A549 (cell line): ENCODE measurements around the gene NKD1. TPM values are rescaled to one million over a fixed set of nuclear protein-coding genes. Genes with fewer than 3 reads are reported as not detected.

Experiments
- ATAC-seq, 2 experiments: fragments of 200-7000 bp in 1 of 2; fragments of >200 bp in 1 of 2; cut with Nextera tagmentation in 1 of 2; cut with Tn5 transposase in 1 of 2; 3 replicates each; pipeline versions ENCODE4 v1.8.0 to v1.9.1; 2018 to 2020; ENCODE audit warnings: mild to moderate bottlenecking in 1 of 2, moderate library complexity in 1 of 2
- CTCF ChIA-PET: fragments of 300-600 bp; sonication (Branson Sonifier 250); formaldehyde crosslinking; extraction: SDS; loops from one replicate; lab custom pipeline; 2021; ENCODE audit warnings: antibody characterized with exemption, inconsistent platforms; lab: Yijun Ruan, JAX
- POLR2A ChIA-PET: fragments of 350-600 bp; formaldehyde crosslinking; extraction: SDS; loops from one replicate; lab custom pipeline; 2021; ENCODE audit warnings: antibody characterized with exemption, inconsistent platforms; lab: Yijun Ruan, JAX
- DNase-seq, 2 experiments: peaks; one replicate each; pipeline versions ENCODE4 v3.0.0 to v3.0.0-alpha.2; 2011 to 2016; ENCODE audit warnings: low read depth in 1 of 2, low spot score in 1 of 2
- FAIRE-seq: peaks from 2 replicates; lab custom pipeline; 2011; peaks lifted over from hg19 to GRCh38; lab: Jason Lieb, UNC
- H3K27ac ChIP-seq, 2 experiments: fragments of >200 bp; sonication (Bioruptor Twin); formaldehyde crosslinking; 3 replicates each; pipeline ENCODE4 v1.5.1; 2016 to 2017
- H3K4me1 ChIP-seq: fragments of >200 bp; sonication (Bioruptor Twin); formaldehyde crosslinking; 3 replicates; pipeline ENCODE4 v1.6.1; 2016
- H3K4me2 ChIP-seq: fragments of >200 bp; sonication (Bioruptor Twin); formaldehyde crosslinking; 3 replicates; pipeline ENCODE4 v1.6.1; 2016
- H3K4me3 ChIP-seq: fragments of >200 bp; sonication (Bioruptor Twin); formaldehyde crosslinking; 3 replicates; pipeline ENCODE4 v1.5.1; 2016
- H3K9me3 ChIP-seq: fragments of >200 bp; sonication (Bioruptor Twin); formaldehyde crosslinking; 3 replicates; pipeline ENCODE4 v1.6.1; 2016
- CBX2 ChIP-seq: fragments of 200-600 bp; sonication (generic); IDR thresholded peaks from 2 replicates; pipeline ENCODE4 v1.6.1; 2016; ENCODE audit warnings: low read depth, mild to moderate bottlenecking, borderline replicate concordance
- CHD2 ChIP-seq: fragments of 150-350 bp; IDR thresholded peaks from 2 replicates; pipeline ENCODE4 v1.6.1; 2014; ENCODE audit warnings: low read length; ENCODE audit not compliant: partially characterized antibody
- CHD4 ChIP-seq: fragments of 200-600 bp; sonication (generic); IDR thresholded peaks from 2 replicates; pipeline ENCODE4 v1.6.1; 2016; ENCODE audit warnings: antibody characterized with exemption, mild to moderate bottlenecking, borderline replicate concordance
- EHF ChIP-seq: fragments of 250-450 bp; sonication (Bioruptor Pico); IDR thresholded peaks from 2 replicates; pipeline ENCODE4 v1.5.0; 2020; ENCODE audit warnings: mild to moderate bottlenecking
- EP300 ChIP-seq, 2 experiments: fragments of >200 bp; sonication (Bioruptor Twin); formaldehyde crosslinking; IDR thresholded peaks; 2 replicates in 1 of 2; 3 replicates in 1 of 2; pipeline ENCODE4 v1.6.1; 2016 to 2017
- FOSB ChIP-seq: fragments of 250-450 bp; sonication (Bioruptor Pico); IDR thresholded peaks from 2 replicates; pipeline ENCODE4 v1.5.0; 2020; ENCODE audit warnings: mild to moderate bottlenecking, moderate library complexity
- FOSL2 ChIP-seq, 2 experiments: fragments of 450-650 bp in 1 of 2; fragments of >200 bp in 1 of 2; sonication (Bioruptor Twin) in 1 of 2; formaldehyde crosslinking; IDR thresholded peaks; 2 replicates each; pipeline versions ENCODE4 v1.5.0 to v1.6.1; 2016 to 2020; ENCODE audit warnings: mild to moderate bottlenecking in 1 of 2, moderate library complexity in 1 of 2
- FOXS1 ChIP-seq: fragments of 250-450 bp; sonication (Bioruptor Pico); IDR thresholded peaks from 2 replicates; pipeline ENCODE4 v1.5.0; 2020; ENCODE audit warnings: mild to moderate bottlenecking, moderate library complexity
- HOXA7 ChIP-seq: fragments of 250-450 bp; sonication (Bioruptor Pico); IDR thresholded peaks from 2 replicates; pipeline ENCODE4 v1.5.0; 2020; ENCODE audit warnings: mild to moderate bottlenecking, moderate library complexity
- JUNB ChIP-seq: fragments of >200 bp; sonication (Bioruptor Twin); formaldehyde crosslinking; IDR thresholded peaks from 2 replicates; pipeline ENCODE4 v1.6.1; 2016
- KDM5A ChIP-seq: fragments of 200-600 bp; sonication (generic); IDR thresholded peaks from 2 replicates; pipeline ENCODE4 v1.6.1; 2016; ENCODE audit warnings: antibody characterized with exemption, mild to moderate bottlenecking
- MAZ ChIP-seq: fragments of 150-350 bp; IDR thresholded peaks from 2 replicates; pipeline ENCODE4 v1.6.1; 2014; ENCODE audit warnings: antibody characterized with exemption, low read depth, low read length, borderline replicate concordance
- MYC ChIP-seq: IDR thresholded peaks from 2 replicates; pipeline ENCODE4 v1.6.1; 2012; ENCODE audit warnings: mild to moderate bottlenecking, inconsistent platforms, low read length, improper control_type of control experiment, borderline replicate concordance
- RARB ChIP-seq: fragments of 250-450 bp; sonication (Bioruptor Pico); IDR thresholded peaks from 2 replicates; pipeline ENCODE4 v1.8.0; 2021; ENCODE audit warnings: mild to moderate bottlenecking, moderate library complexity
- RFX5 ChIP-seq: fragments of 450-650 bp; IDR thresholded peaks from 2 replicates; pipeline ENCODE4 v1.7.1; 2014; ENCODE audit warnings: antibody characterized with exemption, mild to moderate bottlenecking, moderate library complexity
- SMC3 ChIP-seq: fragments of >200 bp; sonication (Bioruptor Twin); formaldehyde crosslinking; IDR thresholded peaks from 3 replicates; pipeline ENCODE4 v1.6.1; 2018; ENCODE audit warnings: inconsistent platforms
- SREBF2 ChIP-seq: fragments of 450-650 bp; IDR thresholded peaks from 2 replicates; pipeline ENCODE4 v1.6.1; 2014; ENCODE audit warnings: mild to moderate bottlenecking, moderate library complexity
- TFCP2L1 ChIP-seq: fragments of 250-450 bp; sonication (Bioruptor Pico); IDR thresholded peaks from 2 replicates; pipeline ENCODE4 v1.5.0; 2021; ENCODE audit warnings: mild to moderate bottlenecking
- ZFP36 ChIP-seq: fragments of 450-650 bp; IDR thresholded peaks from 2 replicates; pipeline ENCODE4 v1.6.1; 2014; ENCODE audit warnings: borderline replicate concordance; ENCODE audit not compliant: partially characterized antibody
- ZNF302 ChIP-seq: fragments of 250-450 bp; sonication (Bioruptor Pico); IDR thresholded peaks from 2 replicates; pipeline ENCODE4 v1.9.0; 2021; ENCODE audit warnings: inconsistent platforms, mild to moderate bottlenecking, moderate library complexity
- WGBS: methylation state at CpG from one replicate; pipeline ENCODE4 v1.1.6; 2017; ENCODE audit errors: missing lambda C conversion rate; 5-methylcytosine and 5-hydroxymethylcytosine counted together
- polyA plus RNA-seq, 4 experiments: library from polyadenylated mRNA; depleted of rRNA in 3 of 4; stranded (reverse); fragments of >200 nt; fragmentation: RNase III in 1 of 4; extraction: RNeasy Plus Mini Kit Qiagen cat#74134 plus additional on column Dnase treatment in 1 of 4; gene quantifications; 2 replicates in 3 of 4; 3 replicates in 1 of 4; pipeline ENCODE4 v1.2.3, GENCODE V29; 2011 to 2017
- TF ChIP-seq, protein P1 (sequence below): fragments of 200-600 bp; sonication (generic); IDR thresholded peaks from 2 replicates; pipeline ENCODE4 v1.6.1; 2016; ENCODE audit warnings: antibody characterized with exemption, mild to moderate bottlenecking, moderate library complexity
- TF ChIP-seq, protein P2 (sequence below): fragments of >200 bp; sonication (Bioruptor Twin); formaldehyde crosslinking; IDR thresholded peaks from 3 replicates; pipeline ENCODE4 v1.6.1; 2016
- TF ChIP-seq, protein P3 (sequence below): fragments of 450-650 bp; IDR thresholded peaks from 2 replicates; pipeline ENCODE4 v1.6.1; 2014; ENCODE audit warnings: antibody characterized with exemption
- TF ChIP-seq, protein P4 (sequence below): fragments of 150-350 bp; IDR thresholded peaks from 2 replicates; pipeline ENCODE4 v1.6.1; 2014; ENCODE audit warnings: low read depth, mild to moderate bottlenecking, low read length
- TF ChIP-seq, protein P5 (sequence below): fragments of 250-450 bp; sonication (Bioruptor Pico); IDR thresholded peaks from 2 replicates; pipeline ENCODE4 v1.5.0; 2020; ENCODE audit warnings: low read depth, mild to moderate bottlenecking, moderate library complexity

NKD1 gene
- polyA plus RNA-seq, 2 of the 4 experiments (the other 2 are of a cell fraction) = 0.10 to 0.19 TPM

DNA sequence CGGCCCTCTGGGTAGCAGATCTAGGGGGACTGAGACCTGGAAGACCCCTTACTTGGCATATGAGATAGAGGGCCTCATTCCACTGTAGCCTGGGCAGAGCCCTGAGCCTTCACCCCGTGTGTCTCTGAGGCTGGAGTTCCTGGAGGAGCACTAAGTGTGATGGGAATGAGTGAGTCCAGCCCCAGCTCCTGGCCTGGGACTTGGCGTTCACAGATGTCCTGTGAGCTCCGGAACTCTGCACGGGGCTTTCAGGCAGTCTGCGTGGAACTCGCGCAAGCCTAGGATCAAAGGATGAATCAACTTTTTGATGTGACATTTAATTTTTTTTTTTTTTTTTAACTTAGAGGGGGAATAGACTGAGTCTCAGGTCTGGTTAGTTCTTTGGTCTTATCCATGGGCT is 1.8 kb downstream of the NKD1 start (continued):
- TF ChIP-seq, protein P1, sequence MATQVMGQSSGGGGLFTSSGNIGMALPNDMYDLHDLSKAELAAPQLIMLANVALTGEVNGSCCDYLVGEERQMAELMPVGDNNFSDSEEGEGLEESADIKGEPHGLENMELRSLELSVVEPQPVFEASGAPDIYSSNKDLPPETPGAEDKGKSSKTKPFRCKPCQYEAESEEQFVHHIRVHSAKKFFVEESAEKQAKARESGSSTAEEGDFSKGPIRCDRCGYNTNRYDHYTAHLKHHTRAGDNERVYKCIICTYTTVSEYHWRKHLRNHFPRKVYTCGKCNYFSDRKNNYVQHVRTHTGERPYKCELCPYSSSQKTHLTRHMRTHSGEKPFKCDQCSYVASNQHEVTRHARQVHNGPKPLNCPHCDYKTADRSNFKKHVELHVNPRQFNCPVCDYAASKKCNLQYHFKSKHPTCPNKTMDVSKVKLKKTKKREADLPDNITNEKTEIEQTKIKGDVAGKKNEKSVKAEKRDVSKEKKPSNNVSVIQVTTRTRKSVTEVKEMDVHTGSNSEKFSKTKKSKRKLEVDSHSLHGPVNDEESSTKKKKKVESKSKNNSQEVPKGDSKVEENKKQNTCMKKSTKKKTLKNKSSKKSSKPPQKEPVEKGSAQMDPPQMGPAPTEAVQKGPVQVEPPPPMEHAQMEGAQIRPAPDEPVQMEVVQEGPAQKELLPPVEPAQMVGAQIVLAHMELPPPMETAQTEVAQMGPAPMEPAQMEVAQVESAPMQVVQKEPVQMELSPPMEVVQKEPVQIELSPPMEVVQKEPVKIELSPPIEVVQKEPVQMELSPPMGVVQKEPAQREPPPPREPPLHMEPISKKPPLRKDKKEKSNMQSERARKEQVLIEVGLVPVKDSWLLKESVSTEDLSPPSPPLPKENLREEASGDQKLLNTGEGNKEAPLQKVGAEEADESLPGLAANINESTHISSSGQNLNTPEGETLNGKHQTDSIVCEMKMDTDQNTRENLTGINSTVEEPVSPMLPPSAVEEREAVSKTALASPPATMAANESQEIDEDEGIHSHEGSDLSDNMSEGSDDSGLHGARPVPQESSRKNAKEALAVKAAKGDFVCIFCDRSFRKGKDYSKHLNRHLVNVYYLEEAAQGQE = no peak
- TF ChIP-seq, all 56 proteins: peak for 0

DNA sequence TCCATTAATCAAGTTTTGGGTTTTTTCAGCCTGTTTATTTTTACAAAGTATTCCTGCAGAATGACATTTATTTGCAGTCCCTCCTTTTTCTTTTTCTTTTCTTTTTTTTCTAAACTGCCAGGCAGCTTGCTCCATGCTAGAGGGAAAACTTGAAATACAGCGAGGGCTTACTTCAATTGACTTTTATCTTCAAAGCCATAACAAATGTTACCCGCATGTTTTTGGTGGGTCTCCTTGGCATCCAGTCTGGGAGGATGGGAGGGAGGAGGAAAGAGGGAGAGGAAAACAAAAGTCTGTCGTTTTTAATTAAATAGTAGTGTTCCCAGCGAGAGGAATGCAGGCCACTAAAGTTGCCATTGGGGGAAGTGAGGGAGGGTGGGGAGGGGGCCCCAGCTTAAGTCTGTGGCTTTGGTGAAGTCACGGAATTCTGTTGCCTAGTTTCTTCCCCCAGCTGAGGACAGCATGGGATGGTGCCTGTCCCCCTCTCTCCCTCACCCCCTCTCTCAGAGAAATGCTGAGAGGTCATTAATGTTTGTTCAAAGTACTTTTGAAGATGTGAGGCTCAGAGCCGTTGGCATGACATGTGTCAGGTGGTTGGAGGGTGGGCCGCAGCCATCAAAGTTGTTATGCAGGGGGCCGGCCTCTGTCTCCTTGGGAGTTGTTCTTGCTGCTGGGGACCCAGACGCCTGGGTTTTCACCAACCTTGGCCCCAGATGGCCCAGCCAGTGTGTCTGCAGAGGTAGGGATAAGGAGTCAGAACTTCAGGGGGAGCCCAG is 2.9 kb downstream of the NKD1 start:
- H3K4me1 ChIP-seq = peaks cover 4% of the 10 kb centered on the region; the same call in 1 of the 3 replicates
- H3K27ac ChIP-seq = no peak overlapping the region
- no peak for DNase-seq
- POLR2A ChIA-PET = no interaction called here
- H3K4me3 ChIP-seq = no peak overlapping the region
- no peak overlapping the region for H3K4me2 ChIP-seq
- 46% methylated on average over 9 of the region's 9 CpGs for WGBS
- FAIRE-seq = no peak
- CTCF ChIA-PET = no interaction called here
- H3K9me3 ChIP-seq = no peaks in the 10 kb centered on the region
- TF ChIP-seq JUNB (no peak), TFCP2L1 (no peak), HOXA7 (no peak), KDM5A (no peak), FOSB (no peak), SMC3 (no peak), CHD4 (no peak), CHD2 (no peak), SREBF2 (no peak)
- TF ChIP-seq, protein P2, sequence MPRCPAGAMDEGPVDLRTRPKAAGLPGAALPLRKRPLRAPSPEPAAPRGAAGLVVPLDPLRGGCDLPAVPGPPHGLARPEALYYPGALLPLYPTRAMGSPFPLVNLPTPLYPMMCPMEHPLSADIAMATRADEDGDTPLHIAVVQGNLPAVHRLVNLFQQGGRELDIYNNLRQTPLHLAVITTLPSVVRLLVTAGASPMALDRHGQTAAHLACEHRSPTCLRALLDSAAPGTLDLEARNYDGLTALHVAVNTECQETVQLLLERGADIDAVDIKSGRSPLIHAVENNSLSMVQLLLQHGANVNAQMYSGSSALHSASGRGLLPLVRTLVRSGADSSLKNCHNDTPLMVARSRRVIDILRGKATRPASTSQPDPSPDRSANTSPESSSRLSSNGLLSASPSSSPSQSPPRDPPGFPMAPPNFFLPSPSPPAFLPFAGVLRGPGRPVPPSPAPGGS = no peak
- TF ChIP-seq, protein P3, sequence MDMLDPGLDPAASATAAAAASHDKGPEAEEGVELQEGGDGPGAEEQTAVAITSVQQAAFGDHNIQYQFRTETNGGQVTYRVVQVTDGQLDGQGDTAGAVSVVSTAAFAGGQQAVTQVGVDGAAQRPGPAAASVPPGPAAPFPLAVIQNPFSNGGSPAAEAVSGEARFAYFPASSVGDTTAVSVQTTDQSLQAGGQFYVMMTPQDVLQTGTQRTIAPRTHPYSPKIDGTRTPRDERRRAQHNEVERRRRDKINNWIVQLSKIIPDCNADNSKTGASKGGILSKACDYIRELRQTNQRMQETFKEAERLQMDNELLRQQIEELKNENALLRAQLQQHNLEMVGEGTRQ = no peak
- TF ChIP-seq, protein P4, sequence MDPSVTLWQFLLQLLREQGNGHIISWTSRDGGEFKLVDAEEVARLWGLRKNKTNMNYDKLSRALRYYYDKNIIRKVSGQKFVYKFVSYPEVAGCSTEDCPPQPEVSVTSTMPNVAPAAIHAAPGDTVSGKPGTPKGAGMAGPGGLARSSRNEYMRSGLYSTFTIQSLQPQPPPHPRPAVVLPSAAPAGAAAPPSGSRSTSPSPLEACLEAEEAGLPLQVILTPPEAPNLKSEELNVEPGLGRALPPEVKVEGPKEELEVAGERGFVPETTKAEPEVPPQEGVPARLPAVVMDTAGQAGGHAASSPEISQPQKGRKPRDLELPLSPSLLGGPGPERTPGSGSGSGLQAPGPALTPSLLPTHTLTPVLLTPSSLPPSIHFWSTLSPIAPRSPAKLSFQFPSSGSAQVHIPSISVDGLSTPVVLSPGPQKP = no peak
- ATAC-seq = no peak

DNA sequence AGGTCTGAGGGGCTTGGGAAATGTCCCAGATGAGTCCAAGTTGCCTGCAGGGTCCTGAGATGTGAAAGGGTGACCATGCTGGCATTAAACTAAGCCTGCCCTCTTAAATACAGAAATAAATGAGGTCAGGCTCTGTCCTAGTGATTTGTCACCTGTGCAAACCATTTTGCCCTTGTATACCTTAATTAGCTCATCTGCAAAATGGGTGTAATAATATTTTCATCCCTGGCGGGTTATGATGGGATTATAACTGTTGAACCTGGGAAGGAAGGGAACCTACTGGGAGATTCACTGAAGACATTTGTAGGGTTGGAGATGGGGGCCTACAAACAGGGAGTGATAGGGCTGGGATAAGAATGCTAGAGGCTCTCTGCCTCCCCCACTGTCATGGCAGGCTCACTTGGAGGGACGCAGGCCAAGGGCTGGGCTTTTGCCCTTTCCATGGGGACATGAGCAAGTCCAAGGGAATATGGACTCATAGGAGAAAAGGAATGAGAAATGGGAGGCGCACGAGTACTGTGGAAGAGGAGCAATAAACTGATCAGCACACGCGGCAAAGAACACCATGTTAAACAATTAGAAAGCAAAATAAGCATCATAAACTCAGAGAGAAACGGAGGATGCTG is 4.4 kb downstream of the NKD1 start:
- H3K9me3 ChIP-seq = no peaks in the 10 kb centered on the region
- FAIRE-seq (no peak), DNase-seq (no peak), ATAC-seq (no peak)
- no peak overlapping the region for H3K4me3 ChIP-seq
- ChIA-PET CTCF (interaction anchor here (0.7 kb wide), 1 partner anchor 254 kb away, joined by 3 read pairs; no protein-coding TSS in a partner anchor), POLR2A (no interaction called here)
- H3K27ac ChIP-seq = no peak overlapping the region
- no peak overlapping the region for H3K4me2 ChIP-seq
- 63% methylated on average over 7 of the region's 7 CpGs for WGBS
- no peaks in the 10 kb centered on the region; the same call in 2 of the 3 replicates for H3K4me1 ChIP-seq
- TF ChIP-seq, protein P3 = no peak
- TF ChIP-seq ZNF302 (CRISPR knock-in tag) (no peak), SREBF2 (no peak), RFX5 (no peak), RARB (CRISPR knock-in tag) (no peak), MYC (no peak), CBX2 (no peak), EP300 (IDR thresholded peaks at IDR 0.05) (no peak), FOXS1 (CRISPR knock-in tag) (no peak), MAZ (no peak), EHF (CRISPR knock-in tag) (no peak), ZFP36 (no peak), FOSL2 (IDR thresholded peaks at IDR 0.05) (no peak), FOSL2 (CRISPR knock-in tag; IDR thresholded peaks at IDR 0.05) (no peak)
- TF ChIP-seq, protein P5, sequence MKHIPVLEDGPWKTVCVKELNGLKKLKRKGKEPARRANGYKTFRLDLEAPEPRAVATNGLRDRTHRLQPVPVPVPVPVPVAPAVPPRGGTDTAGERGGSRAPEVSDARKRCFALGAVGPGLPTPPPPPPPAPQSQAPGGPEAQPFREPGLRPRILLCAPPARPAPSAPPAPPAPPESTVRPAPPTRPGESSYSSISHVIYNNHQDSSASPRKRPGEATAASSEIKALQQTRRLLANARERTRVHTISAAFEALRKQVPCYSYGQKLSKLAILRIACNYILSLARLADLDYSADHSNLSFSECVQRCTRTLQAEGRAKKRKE (CRISPR knock-in tag) = no peak
